ENCODE results near the gene RSPH3. TPM values are rescaled to one million over a fixed set of nuclear protein-coding genes. Genes with fewer than 3 reads are reported as not detected.

The RSPH3 gene
- total and polyA plus RNA-seq, 2 of the 13 experiments (the other 11 are each of a cell fraction or from before 2014, with no cell fraction given) = 1.3 to 3.5 TPM

DNA sequence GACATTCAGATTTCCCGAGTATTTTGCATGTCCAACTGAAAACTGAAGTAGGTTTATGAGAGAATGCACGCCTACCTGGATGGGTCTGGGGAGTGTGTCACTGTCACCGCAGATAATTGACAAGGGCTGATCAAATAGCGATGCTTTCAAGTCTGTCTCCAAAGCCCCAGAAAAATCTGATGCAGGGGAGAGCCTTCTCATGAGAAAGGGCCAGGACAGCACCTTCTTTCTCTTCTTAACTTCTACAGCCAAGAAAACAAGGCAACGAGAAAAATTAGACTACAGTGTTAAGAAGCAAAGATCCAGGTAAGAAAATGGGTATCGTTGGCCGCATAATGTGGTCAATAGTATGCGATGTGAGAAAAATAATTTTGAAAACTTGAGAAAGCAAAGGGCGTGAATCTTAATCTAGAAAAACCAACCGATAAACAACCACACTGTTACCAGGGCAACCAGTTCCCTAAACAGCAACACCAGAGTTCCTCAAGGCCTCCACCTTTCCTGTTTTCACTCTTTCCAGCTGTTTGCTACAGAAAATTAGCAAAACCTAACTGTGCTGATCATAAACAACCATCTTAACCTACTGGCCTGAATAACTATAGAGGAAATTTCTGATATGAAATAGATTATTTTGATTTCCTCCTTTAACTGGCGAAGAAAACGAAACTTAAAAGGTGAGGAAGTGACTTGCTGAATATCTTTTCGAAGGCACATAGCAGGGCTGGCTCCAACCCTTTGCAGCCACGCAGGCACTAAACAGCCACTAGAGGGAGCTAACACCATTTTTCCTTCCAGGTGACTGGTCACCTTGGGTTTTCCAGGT lies 42.2 kb upstream of the RSPH3 start (continued):
- TF ChIP-seq ZNF292 (CRISPR knock-in tag; IDR thresholded peaks at IDR 0.05; ENCODE audit: borderline replicate concordance, low read depth) = no peak
- TF ChIP-seq MLX (CRISPR knock-in tag; IDR thresholded peaks at IDR 0.05) = no peak
- no peak for TF ChIP-seq ATF4 (CRISPR knock-in tag; IDR thresholded peaks at IDR 0.05)
- no peak for TF ChIP-seq GFI1 (CRISPR knock-in tag; IDR thresholded peaks at IDR 0.05; ENCODE audit: borderline replicate concordance)
- TF ChIP-seq ERF (CRISPR knock-in tag; IDR thresholded peaks at IDR 0.05) = no peak; the same call in 1 of the 2 replicates
- no peak for TF ChIP-seq ZNF550 (CRISPR knock-in tag; IDR thresholded peaks at IDR 0.05; ENCODE audit: borderline replicate concordance)
- 0 out of 2 replicates have a peak, but pooled peaks have one; percentile 24 for TF ChIP-seq REPIN1 (CRISPR knock-in tag; IDR thresholded peaks at IDR 0.05; ENCODE audit: borderline replicate concordance, low read depth)
- TF ChIP-seq ZNF431 (CRISPR knock-in tag; IDR thresholded peaks at IDR 0.05; ENCODE audit: borderline replicate concordance, low read depth) = no peak
- TF ChIP-seq YEATS4 (CRISPR knock-in tag; IDR thresholded peaks at IDR 0.05; ENCODE audit: borderline replicate concordance) = no peak
- peak; percentile 92 for TF ChIP-seq SMC3 (IDR thresholded peaks at IDR 0.05; ENCODE audit: low read length)
- no peak for TF ChIP-seq MAX (IDR thresholded peaks at IDR 0.05)
- no peak for TF ChIP-seq GPN1 (CRISPR knock-in tag; IDR thresholded peaks at IDR 0.05; ENCODE audit: borderline replicate concordance)
- TF ChIP-seq RAD21 (CRISPR knock-in tag; IDR thresholded peaks at IDR 0.05) = peak; percentile 69; the same call in 1 of the 2 replicates
- TF ChIP-seq SIX1 (CRISPR knock-in tag; IDR thresholded peaks at IDR 0.05; ENCODE audit: borderline replicate concordance) = no peak
- no peak for TF ChIP-seq HDAC6 (IDR thresholded peaks at IDR 0.05; ENCODE audit: low read depth, low read length)
- TF ChIP-seq ATM (IDR thresholded peaks at IDR 0.05; ENCODE audit: borderline replicate concordance) = no peak
- 0 out of 2 replicates have a peak, but pooled peaks have one; percentile 40 for TF ChIP-seq HNF1B (CRISPR knock-in tag; IDR thresholded peaks at IDR 0.05)
- TF ChIP-seq TEAD3 (CRISPR knock-in tag; optimal IDR thresholded peaks at IDR 0.05; ENCODE audit: borderline replicate concordance) = peak; percentile 55
- no peak for TF ChIP-seq SMARCE1 (IDR thresholded peaks at IDR 0.05; ENCODE audit: borderline replicate concordance)
- TF ChIP-seq ZNF768 (CRISPR knock-in tag; IDR thresholded peaks at IDR 0.05) = no peak
- TF ChIP-seq SAP130 (CRISPR knock-in tag; IDR thresholded peaks at IDR 0.05; ENCODE audit: low read depth) = 0 out of 2 replicates have a peak, but pooled peaks have one; percentile 18
- no peak for TF ChIP-seq ZFP82 (CRISPR knock-in tag; IDR thresholded peaks at IDR 0.05; ENCODE audit: borderline replicate concordance)
- no peak for TF ChIP-seq ZNF432 (CRISPR knock-in tag; IDR thresholded peaks at IDR 0.05; ENCODE audit: borderline replicate concordance)
- no peak for TF ChIP-seq NFE2L2 (IDR thresholded peaks at IDR 0.05; ENCODE audit: low read length)
- TF ChIP-seq THRA (CRISPR knock-in tag; IDR thresholded peaks at IDR 0.05; ENCODE audit: borderline replicate concordance) = 0 out of 2 replicates have a peak, but pooled peaks have one; percentile 44
- no peak for TF ChIP-seq KLF13 (CRISPR knock-in tag; IDR thresholded peaks at IDR 0.05)
- no peak for TF ChIP-seq JUN (CRISPR knock-in tag; IDR thresholded peaks at IDR 0.05)
